ENCODE measurements around the gene IL12RB1.

IL12RB1 gene

DNA sequence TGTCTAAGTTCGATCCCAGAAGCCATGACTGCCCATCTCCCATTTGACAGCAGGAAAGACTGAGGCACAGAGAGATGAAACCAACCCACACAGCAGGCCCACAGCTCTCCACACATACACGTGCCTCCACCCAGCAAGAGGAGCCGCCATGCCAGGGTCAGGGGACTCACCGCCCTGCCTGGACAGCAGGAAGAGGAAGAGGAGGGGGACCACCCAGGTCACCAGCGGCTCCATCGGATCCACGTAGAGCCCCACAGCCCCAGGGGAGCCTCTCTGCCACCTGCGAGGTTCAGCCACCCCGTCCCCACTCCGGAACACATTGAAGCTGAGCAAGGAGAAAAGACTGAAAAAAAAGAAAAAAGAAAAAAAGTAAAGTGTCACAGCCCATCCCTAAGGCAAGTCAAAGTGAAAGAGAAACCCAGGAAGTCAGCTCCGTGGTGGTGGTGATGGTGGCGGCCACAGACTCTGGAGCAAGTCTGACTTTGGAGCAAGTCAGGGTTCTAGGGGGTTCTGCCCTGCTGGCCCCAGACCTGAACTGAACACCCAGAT is at the start of gene IL12RB1:
Gene IL12RB1, minus strand, starts transcription at position 345 of the 549 bp plus-strand sequence. Its CDS starts 111 bp downstream, at position 234.
- no peak for DNase-seq (ENCODE audit: low read depth, low spot score)
- in situ Hi-C loops (cut with HindIII; ENCODE audit: low sequenced_read_pairs): no loop called here

DNA sequence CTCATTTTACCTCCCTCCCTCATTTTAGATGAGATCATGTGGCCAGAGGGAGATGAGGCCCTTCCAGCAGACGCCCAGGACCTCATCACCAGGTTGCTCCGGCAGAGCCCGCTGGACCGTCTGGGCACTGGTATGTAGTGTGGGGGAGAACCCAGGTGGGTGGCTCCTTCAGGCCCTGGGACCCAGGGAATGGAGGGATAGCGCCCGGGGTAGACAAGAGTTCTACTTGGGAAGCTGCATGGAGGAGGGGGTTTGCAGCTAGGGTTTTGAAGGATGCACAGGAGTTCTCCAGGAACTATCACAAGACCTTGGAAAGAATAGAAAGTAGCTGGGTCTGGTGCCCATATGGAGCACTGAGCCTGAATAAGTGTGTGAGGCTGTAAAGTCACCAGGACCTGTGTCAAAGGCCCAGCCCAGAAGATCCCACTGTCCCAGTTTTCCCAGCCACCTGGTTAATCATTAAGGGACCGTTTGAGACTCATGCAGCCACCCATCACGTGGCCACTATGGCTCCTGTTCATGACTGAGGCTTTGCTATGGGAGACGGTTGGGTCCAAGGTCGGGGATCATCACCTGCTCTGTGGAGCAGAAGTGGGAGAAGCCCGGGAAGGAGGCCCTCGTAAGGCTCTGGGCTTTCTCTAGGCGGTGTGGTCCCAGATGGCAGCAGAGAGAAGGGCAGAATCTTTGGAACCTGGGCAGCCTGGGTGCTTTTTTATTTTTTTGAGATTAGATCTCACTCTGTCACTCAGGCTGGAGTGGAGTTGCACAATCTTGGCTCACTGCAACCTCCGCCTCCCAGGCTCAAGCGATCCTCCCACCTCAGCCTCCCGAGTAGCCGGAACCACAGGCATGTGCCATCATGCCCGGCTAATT is 49.2 kb upstream of the IL12RB1 start:
- no peak overlapping the region for H3K4me3 ChIP-seq (ENCODE audit: low read depth, low read length)

More for the DNA sequence above, at the start of gene IL12RB1:
- TF ChIP-seq, protein P1, sequence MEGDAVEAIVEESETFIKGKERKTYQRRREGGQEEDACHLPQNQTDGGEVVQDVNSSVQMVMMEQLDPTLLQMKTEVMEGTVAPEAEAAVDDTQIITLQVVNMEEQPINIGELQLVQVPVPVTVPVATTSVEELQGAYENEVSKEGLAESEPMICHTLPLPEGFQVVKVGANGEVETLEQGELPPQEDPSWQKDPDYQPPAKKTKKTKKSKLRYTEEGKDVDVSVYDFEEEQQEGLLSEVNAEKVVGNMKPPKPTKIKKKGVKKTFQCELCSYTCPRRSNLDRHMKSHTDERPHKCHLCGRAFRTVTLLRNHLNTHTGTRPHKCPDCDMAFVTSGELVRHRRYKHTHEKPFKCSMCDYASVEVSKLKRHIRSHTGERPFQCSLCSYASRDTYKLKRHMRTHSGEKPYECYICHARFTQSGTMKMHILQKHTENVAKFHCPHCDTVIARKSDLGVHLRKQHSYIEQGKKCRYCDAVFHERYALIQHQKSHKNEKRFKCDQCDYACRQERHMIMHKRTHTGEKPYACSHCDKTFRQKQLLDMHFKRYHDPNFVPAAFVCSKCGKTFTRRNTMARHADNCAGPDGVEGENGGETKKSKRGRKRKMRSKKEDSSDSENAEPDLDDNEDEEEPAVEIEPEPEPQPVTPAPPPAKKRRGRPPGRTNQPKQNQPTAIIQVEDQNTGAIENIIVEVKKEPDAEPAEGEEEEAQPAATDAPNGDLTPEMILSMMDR (IDR thresholded peaks at IDR 0.05; ENCODE audit: low read depth, low read length): no peak
- no peak within 1 kb of the TSS for H3K4me3 ChIP-seq (ENCODE audit: low read depth, low read length)

DNA sequence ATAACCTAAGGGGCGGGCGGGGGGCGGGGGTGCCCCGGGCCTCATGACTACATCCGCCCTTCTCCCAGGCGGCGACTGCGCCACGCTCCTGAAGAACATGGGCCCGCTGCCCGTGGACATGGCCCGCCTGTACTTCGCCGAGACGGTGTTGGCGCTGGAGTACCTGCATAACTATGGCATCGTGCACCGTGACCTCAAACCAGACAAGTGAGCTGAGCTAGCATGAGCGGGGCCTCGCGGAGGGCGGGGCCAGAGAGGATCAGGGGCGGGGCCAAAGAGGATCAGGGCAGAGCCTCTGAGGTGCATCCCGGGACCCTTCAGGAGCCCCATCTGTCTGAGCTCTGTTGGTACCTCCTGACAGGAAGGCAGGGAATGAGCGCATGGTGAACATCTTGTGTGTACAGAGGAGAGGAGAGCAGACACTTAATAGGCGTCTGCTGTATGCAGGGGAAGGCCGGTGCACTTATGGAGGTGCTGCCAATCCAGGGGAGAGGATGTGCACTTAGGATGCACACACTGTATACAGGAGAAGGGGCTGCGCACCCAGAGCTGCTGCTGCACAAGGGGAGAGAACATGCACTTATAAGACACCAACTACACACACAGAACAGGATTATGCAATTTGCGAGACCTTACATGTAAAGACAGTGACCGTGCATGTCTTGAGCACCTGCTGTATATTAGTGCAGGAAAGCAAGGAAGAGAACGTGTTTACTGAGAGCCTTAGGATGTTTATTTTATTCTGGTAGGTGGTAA is 45.3 kb upstream of the IL12RB1 start:
- in situ Hi-C loops (cut with HindIII; ENCODE audit: low sequenced_read_pairs): no loop called here
- TF ChIP-seq, protein P1 (IDR thresholded peaks at IDR 0.05; ENCODE audit: low read depth, low read length): no peak
- DNase-seq (ENCODE audit: low read depth, low spot score): no peak
- H3K4me3 ChIP-seq (ENCODE audit: low read depth, low read length): no peak overlapping the region

More for the DNA sequence above, 49.2 kb upstream of the IL12RB1 start:
- DNase-seq (ENCODE audit: low read depth, low spot score): no peak
- TF ChIP-seq, protein P1 (IDR thresholded peaks at IDR 0.05; ENCODE audit: low read depth, low read length): no peak
- in situ Hi-C loops (cut with HindIII; ENCODE audit: low sequenced_read_pairs): no loop called here

DNA sequence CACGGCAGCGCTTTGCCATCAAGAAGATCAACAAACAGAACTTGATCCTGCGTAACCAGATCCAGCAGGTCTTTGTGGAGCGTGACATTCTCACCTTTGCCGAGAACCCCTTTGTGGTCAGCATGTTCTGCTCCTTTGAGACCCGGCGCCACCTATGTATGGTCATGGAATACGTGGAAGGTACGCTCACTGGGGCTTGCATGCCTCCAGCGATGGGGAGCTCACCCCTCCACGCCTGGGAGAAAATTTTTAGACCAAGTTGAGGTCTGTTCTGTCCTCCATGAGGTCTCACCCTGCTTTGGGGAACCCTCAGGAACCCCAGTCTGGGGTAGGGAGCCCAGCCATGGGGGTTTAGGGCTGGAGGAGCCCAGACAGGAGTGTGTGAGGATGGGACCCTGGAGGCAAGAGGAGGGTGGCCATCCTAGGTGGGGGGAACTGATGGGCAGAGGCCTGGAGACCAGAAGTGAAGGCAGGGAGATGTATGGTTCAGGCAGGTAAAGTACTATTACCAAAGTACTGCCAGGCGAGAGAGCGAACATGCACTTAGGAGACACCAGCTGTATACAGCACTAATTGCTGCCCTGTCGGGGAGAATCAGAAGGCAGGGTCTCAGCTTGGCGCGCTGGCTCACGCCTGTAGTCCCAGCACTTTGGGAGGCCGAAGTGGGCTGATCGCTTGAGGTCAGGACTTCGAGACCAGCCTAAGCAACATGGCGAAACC is 43.9 kb upstream of the IL12RB1 start:
- in situ Hi-C loops (cut with HindIII; ENCODE audit: low sequenced_read_pairs): no loop called here
- TF ChIP-seq, protein P1 (IDR thresholded peaks at IDR 0.05; ENCODE audit: low read depth, low read length): no peak
- no peak overlapping the region for H3K4me3 ChIP-seq (ENCODE audit: low read depth, low read length)
- DNase-seq (ENCODE audit: low read depth, low spot score): no peak

DNA sequence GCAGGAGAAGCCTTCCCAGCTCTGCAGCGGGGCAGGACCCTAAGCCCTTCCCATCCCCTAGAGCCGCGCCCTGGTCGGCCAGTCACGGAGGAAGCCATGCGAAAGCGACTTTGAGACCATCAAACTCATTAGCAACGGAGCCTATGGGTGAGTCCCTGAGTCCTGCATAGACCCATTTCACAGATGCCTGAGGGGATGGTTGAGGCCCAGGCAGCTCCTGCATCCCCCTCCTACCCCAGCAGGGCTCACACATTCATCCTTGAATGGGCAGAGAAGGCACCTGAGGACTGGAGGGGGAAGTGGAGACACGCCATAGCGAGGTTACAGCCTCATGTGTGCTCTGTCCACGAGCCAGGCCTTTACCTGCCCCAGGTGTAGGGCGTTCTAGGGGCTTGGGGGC is 42.1 kb upstream of the IL12RB1 start:
- TF ChIP-seq, protein P1 (IDR thresholded peaks at IDR 0.05; ENCODE audit: low read depth, low read length): no peak
- no peak for DNase-seq (ENCODE audit: low read depth, low spot score)
- in situ Hi-C loops (cut with HindIII; ENCODE audit: low sequenced_read_pairs): no loop called here
- H3K4me3 ChIP-seq (ENCODE audit: low read depth, low read length): no peak overlapping the region

DNA sequence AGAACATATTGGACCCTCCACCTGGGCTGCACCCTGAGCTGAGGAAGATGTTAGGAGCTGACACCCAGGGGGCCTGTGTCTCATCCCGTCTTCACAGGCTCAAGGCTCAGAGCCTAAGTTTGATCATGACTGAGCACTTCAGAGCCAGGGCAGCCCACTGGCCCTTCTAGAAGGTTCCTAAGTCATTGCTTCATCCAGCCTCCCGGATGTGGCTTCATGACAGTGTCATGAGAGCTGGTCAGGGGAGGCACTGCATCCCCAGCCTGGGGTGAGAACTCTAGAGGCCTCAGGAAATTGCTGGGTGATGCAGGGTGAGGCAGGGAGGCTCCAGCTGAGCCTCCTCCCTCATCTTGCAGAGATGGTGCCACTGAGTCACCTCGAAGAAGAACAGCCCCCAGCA is 41.3 kb upstream of the IL12RB1 start:
- TF ChIP-seq, protein P1 (IDR thresholded peaks at IDR 0.05; ENCODE audit: low read depth, low read length): no peak
- no peak overlapping the region for H3K4me3 ChIP-seq (ENCODE audit: low read depth, low read length)
- DNase-seq (ENCODE audit: low read depth, low spot score): no peak
- in situ Hi-C loops (cut with HindIII; ENCODE audit: low sequenced_read_pairs): no loop called here

All from astrocyte of the spinal cord (primary cell).